Caki2 (cell line): ENCODE results near the gene TRIAP1. TPM values are rescaled to one million over a fixed set of nuclear protein-coding genes. Genes with fewer than 3 reads are reported as not detected.

Experiments
- DNase-seq: peaks from one replicate; pipeline ENCODE4 v3.0.0-alpha.2; 2015; ENCODE audit warnings: low read depth
- in situ Hi-C: cut with HindIII; loops from 2 replicates; pipeline ENCODE4 v1.10.0; 2016; ENCODE audit warnings: low sequenced_read_pairs, low pct_unique_long_range_greater_than_20kb, mixed read lengths
- total RNA-seq: library from RNA; depleted of rRNA; stranded (reverse); fragments of >200 nt; shearing (Covaris generic); gene quantifications from 2 replicates; pipeline ENCODE4 v1.2.3, GENCODE V29; 2014; ENCODE audit warnings: low replicate concordance

Gene TRIAP1
- total RNA-seq, 1 experiment from 2014 or later: 75.7 TPM

- DNase-seq: peak; percentile 45
Measured at GRCh38 chr12:120439646-120440247, 6.4 kb downstream of the TRIAP1 start.

GRCh38 chr12:120438495-120439198 lies 7.5 kb downstream of the TRIAP1 start:
- in situ Hi-C loops: no loop called here
- peak; percentile 19 for DNase-seq

More at GRCh38 chr12:120439646-120440247, 6.4 kb downstream of the TRIAP1 start:
- in situ Hi-C loops: no loop called here

- peak; percentile 96 for DNase-seq
- in situ Hi-C loops: no loop called here
Measured at GRCh38 chr12:120437735-120438494, 8.3 kb downstream of the TRIAP1 start, which contains the start of gene COX6A1. TSS of gene COX6A1 (plus strand) at chr12:120438113. CDS start at chr12:120438127, 14 bp downstream.

- in situ Hi-C loops: no loop called here
- DNase-seq: no peak
Measured at GRCh38 chr12:120432772-120433525, 13.2 kb downstream of the TRIAP1 start.

- DNase-seq: no peak
- in situ Hi-C loops: no loop called here
Measured at GRCh38 chr12:120429368-120429767, 16.8 kb downstream of the TRIAP1 start.

- in situ Hi-C loops: no loop called here
- no peak for DNase-seq
Measured at GRCh38 chr12:120428597-120429229, 17.5 kb downstream of the TRIAP1 start.

GRCh38 chr12:120425797-120426196 lies 20.4 kb downstream of the TRIAP1 start:
- in situ Hi-C loops: no loop called here
- no peak for DNase-seq

- in situ Hi-C loops: no loop called here
- no peak for DNase-seq
Measured at GRCh38 chr12:120422892-120423456, 23.2 kb downstream of the TRIAP1 start.

GRCh38 chr12:120421701-120422100 lies 24.5 kb downstream of the TRIAP1 start:
- in situ Hi-C loops: no loop called here

GRCh38 chr12:120417917-120418580 lies 28.1 kb downstream of the TRIAP1 start:
- in situ Hi-C loops: no loop called here
- no peak for DNase-seq

More at GRCh38 chr12:120421701-120422100, 24.5 kb downstream of the TRIAP1 start:
- no peak for DNase-seq

- in situ Hi-C loops: no loop called here
- no peak for DNase-seq
Measured at GRCh38 chr12:120416490-120417216, 29.5 kb downstream of the TRIAP1 start.

GRCh38 chr12:120413901-120414695 lies 32.1 kb downstream of the TRIAP1 start:
- no peak for DNase-seq
- in situ Hi-C loops: no loop called here

GRCh38 chr12:120412421-120412820 lies 33.8 kb downstream of the TRIAP1 start:
- DNase-seq: no peak
- in situ Hi-C loops: no loop called here

- DNase-seq: no peak
- in situ Hi-C loops: no loop called here
Measured at GRCh38 chr12:120408771-120409170, 37.4 kb downstream of the TRIAP1 start.

GRCh38 chr12:120406553-120406952 lies 39.6 kb downstream of the TRIAP1 start:
- in situ Hi-C loops: no loop called here
- no peak for DNase-seq

GRCh38 chr12:120406069-120406468 lies 40.1 kb downstream of the TRIAP1 start:
- in situ Hi-C loops: no loop called here
- no peak for DNase-seq
